Activated CD4-positive, alpha-beta T cell treated with anti-CD3 and anti-CD28 coated beads, Interleukin-2, amount 10 ng/mL, durations not matched to agents 24 days and 14 days (primary cell): Measurements from ENCODE around the gene FLCN. TPM values are rescaled to one million over a fixed set of nuclear protein-coding genes. Genes with fewer than 3 reads are reported as not detected.

Experiments
- DNase-seq: peaks from one replicate; pipeline ENCODE4 v3.0.0; 2022
- H3K27ac Mint-ChIP-seq: one replicate; pipeline ENCODE4 v1.8.0; 2022; ENCODE audit warnings: mild to moderate bottlenecking, mixed read lengths
- H3K27me3 Mint-ChIP-seq: one replicate; pipeline ENCODE4 v1.8.0; 2022; ENCODE audit warnings: mixed read lengths
- H3K36me3 Mint-ChIP-seq: one replicate; pipeline ENCODE4 v1.8.0; 2022; ENCODE audit warnings: low read depth, mild to moderate bottlenecking, mixed read lengths
- H3K4me1 Mint-ChIP-seq: one replicate; pipeline ENCODE4 v1.8.0; 2021; ENCODE audit warnings: mixed read lengths
- H3K4me3 Mint-ChIP-seq: one replicate; pipeline ENCODE4 v1.8.0; 2022; ENCODE audit warnings: mild to moderate bottlenecking, moderate library complexity, mixed read lengths
- H3K9me3 Mint-ChIP-seq: one replicate; pipeline ENCODE4 v1.8.0; 2021; ENCODE audit warnings: mixed read lengths
- intact Hi-C: fragments of 100-400 bp; cut with micrococcal nuclease; formaldehyde crosslinking; loops from one replicate; pipeline ENCODE4 v1.15.1; 2023
- total RNA-seq: library from RNA; stranded (reverse); gene quantifications from 2 replicates; pipeline ENCODE4 v1.2.3, GENCODE V29; 2022

The FLCN gene
- total RNA-seq, 1 donor from 2014 or later: 34.1 TPM

GRCh38 chr17:17253406-17253805 lies 16.4 kb upstream of the FLCN start:
- Mint-ChIP-seq H3K27ac (no peak overlapping the region), H3K9me3 (no peaks in the 10 kb centered on the region)

DNA sequence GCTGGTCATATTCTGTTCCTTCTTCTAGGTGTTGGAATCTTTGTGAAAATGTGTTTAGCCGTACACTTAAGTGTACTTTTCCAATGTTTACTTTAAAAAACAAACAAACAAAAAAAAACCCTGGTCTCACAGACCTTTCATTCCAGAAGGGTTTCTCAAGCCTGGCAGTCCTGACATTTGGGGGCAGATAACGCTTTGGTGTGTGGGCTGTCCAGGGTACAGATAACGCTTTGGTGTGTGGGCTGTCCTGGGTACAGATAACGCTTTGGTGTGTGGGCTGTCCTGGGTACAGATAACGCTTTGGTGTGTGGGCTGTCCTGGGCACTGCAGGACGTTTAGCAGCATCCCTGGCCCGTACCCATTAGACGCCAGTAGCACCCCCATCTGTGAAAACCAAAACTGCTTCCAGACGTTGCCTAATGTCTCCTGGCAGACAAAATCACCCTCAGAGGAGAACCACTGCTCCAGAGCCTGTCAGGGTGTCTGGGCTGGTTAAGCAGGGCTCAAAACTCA lies 15.2 kb upstream of the FLCN start:
- Mint-ChIP-seq H3K36me3 (peaks cover 58% of the 10 kb centered on the region), H3K4me1 (no peaks in the 10 kb centered on the region), H3K27ac (no peak overlapping the region), H3K27me3 (no peaks in the 10 kb centered on the region), H3K4me3 (no peak overlapping the region), H3K9me3 (no peaks in the 10 kb centered on the region)
- DNase-seq: no peak
- intact Hi-C loops: no loop called here

More at GRCh38 chr17:17253406-17253805, 16.4 kb upstream of the FLCN start:
- no peaks in the 10 kb centered on the region for H3K4me1 Mint-ChIP-seq
- no peak for DNase-seq
- H3K4me3 Mint-ChIP-seq: no peak overlapping the region
- no peaks in the 10 kb centered on the region for H3K27me3 Mint-ChIP-seq
- H3K36me3 Mint-ChIP-seq: peaks cover 56% of the 10 kb centered on the region
- intact Hi-C loops: no loop called here

GRCh38 chr17:17246879-17247278 lies 9.9 kb upstream of the FLCN start:
- peaks cover 38% of the 10 kb centered on the region for H3K36me3 Mint-ChIP-seq
- no peaks in the 10 kb centered on the region for H3K4me1 Mint-ChIP-seq
- no peak for DNase-seq
- H3K4me3 Mint-ChIP-seq: no peak overlapping the region
- no peaks in the 10 kb centered on the region for H3K27me3 Mint-ChIP-seq
- peak overlapping the region; percentile 20 for H3K27ac Mint-ChIP-seq
- no peaks in the 10 kb centered on the region for H3K9me3 Mint-ChIP-seq
- intact Hi-C loops: no loop called here

DNA sequence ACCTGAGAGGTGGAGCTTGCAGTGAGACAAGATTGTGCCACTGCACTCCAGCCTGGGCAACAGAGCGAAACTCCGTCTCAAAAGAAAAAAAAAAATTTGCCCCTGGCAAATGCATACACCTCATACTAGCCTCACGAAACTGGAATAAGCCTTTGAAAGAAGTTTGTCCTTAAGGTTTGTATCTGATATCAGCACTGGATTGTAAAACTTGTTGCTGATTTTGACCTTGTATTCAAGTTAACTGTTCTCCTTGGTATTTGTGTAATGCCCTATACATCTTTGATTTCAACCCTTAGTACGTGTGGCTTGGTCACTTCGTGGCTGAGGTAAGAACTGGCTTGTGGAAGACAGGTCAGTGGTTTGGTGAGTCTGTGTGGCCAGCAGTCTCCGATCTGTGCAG lies 6.2 kb upstream of the FLCN start:
- Mint-ChIP-seq H3K27ac (no peak overlapping the region), H3K4me3 (no peak overlapping the region), H3K9me3 (no peaks in the 10 kb centered on the region), H3K4me1 (peaks cover 8% of the 10 kb centered on the region), H3K27me3 (peaks cover 2% of the 10 kb centered on the region), H3K36me3 (peaks cover 20% of the 10 kb centered on the region)
- DNase-seq: no peak
- intact Hi-C loops: no loop called here

- Mint-ChIP-seq H3K36me3 (peaks cover 13% of the 10 kb centered on the region), H3K9me3 (no peaks in the 10 kb centered on the region), H3K4me1 (peaks cover 10% of the 10 kb centered on the region), H3K4me3 (no peak overlapping the region), H3K27me3 (peaks cover 2% of the 10 kb centered on the region), H3K27ac (no peak overlapping the region)
- no peak for DNase-seq
- intact Hi-C loops: no loop called here
These were observed 5.3 kb upstream of the FLCN start for GRCh38 chr17:17242246-17242645.

DNA sequence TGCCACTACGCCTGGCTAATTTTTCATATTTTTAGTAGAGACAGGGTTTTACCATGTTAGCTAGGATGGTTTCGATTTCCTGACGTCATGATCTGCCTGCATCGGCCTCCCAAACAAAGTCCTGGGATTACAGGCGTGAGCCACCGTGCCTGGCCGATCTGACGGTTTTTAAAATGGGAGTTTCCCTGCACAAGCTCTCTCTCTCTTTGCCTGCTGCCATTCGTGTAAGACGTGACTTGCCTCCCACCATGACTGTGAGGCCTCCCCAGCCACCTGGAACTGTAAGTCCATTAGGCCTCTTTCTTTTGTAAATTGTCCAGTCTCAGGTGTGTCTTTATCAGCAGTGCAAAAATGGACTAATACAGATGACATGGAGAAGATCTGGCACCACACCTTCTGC lies 4.7 kb upstream of the FLCN start:
- H3K36me3 Mint-ChIP-seq: peaks cover 7% of the 10 kb centered on the region
- H3K4me3 Mint-ChIP-seq: no peak overlapping the region
- no peak for DNase-seq
- no peak overlapping the region for H3K27ac Mint-ChIP-seq
- intact Hi-C loops: no loop called here
- peaks cover 11% of the 10 kb centered on the region for H3K4me1 Mint-ChIP-seq
- H3K27me3 Mint-ChIP-seq: peaks cover 2% of the 10 kb centered on the region
- no peaks in the 10 kb centered on the region for H3K9me3 Mint-ChIP-seq

DNA sequence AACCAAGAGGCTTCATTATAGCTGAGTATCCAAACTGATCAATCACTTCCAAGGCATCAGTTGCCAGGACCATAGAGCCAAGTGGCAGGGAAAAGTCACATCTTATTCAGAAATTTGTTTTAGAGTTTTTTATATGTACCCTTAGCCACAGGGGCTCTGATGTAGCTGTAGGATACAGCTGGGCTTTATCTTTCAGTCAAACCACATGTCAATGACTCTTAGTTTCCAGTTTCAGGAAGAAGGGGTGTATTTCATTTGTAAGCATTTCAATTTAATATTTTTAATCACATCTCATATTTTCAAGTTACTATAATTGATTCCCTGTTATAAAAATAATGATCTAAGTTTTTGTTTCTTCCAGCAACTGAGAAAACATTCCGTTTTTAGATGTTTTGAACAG lies 2.9 kb upstream of the FLCN start:
- DNase-seq: no peak
- H3K36me3 Mint-ChIP-seq: peaks cover 3% of the 10 kb centered on the region
- H3K27me3 Mint-ChIP-seq: peaks cover 2% of the 10 kb centered on the region
- peaks cover 26% of the 10 kb centered on the region for H3K4me1 Mint-ChIP-seq
- H3K27ac Mint-ChIP-seq: no peak overlapping the region
- H3K4me3 Mint-ChIP-seq: no peak overlapping the region
- intact Hi-C loops: loop anchor here (5.0 kb wide), 1 partner anchor 238 kb away; no protein-coding TSS in a partner anchor
- H3K9me3 Mint-ChIP-seq: no peaks in the 10 kb centered on the region

- H3K36me3 Mint-ChIP-seq: peaks cover 16% of the 10 kb centered on the region
- peaks cover 2% of the 10 kb centered on the region for H3K27me3 Mint-ChIP-seq
- intact Hi-C loops: loop anchor here (1.0 to 5.0 kb wide), 5 partner anchors 44 to 234 kb away; partner anchors contain the start of gene COPS3
These were observed 508 bp downstream of the FLCN start for GRCh38 chr17:17236295-17237025.

GRCh38 chr17:17235212-17236174 lies 1.5 kb downstream of the FLCN start:
- Mint-ChIP-seq H3K4me3 (peak overlapping the region; percentile 91), H3K27me3 (peaks cover 2% of the 10 kb centered on the region), H3K9me3 (no peaks in the 10 kb centered on the region), H3K36me3 (peaks cover 20% of the 10 kb centered on the region), H3K27ac (peak overlapping the region; percentile 60), H3K4me1 (peaks cover 26% of the 10 kb centered on the region)
- intact Hi-C loops: loop anchor here (2.0 to 5.0 kb wide), 3 partner anchors 45 to 233 kb away; partner anchors contain the start of gene COPS3
- DNase-seq: peak; percentile 64

More at GRCh38 chr17:17236295-17237025, 508 bp downstream of the FLCN start:
- peak overlapping the region; percentile 95 for H3K27ac Mint-ChIP-seq
- no peaks in the 10 kb centered on the region for H3K9me3 Mint-ChIP-seq
- H3K4me1 Mint-ChIP-seq: peaks cover 26% of the 10 kb centered on the region
- DNase-seq: peak; percentile 71
- H3K4me3 Mint-ChIP-seq: peak overlapping the region; percentile 91

DNA sequence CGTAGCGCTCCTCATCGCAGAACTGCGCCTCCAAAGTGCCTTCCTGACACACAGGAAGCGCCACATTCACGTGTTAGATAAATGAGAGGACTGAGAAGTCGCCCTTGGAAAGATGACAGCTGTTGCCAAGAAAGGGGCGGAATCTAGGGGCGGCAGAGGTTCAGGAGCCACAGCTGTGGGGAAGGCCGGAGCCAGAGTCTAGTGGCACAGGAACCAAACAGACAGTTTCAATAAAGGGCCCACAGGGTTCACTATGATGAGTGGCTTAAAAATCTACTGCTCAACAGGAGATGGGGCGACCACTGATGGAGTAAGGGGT lies 4.7 kb downstream of the FLCN start:
- no peak overlapping the region for H3K27ac Mint-ChIP-seq
- H3K4me1 Mint-ChIP-seq: peaks cover 18% of the 10 kb centered on the region
- intact Hi-C loops: no loop called here
- H3K9me3 Mint-ChIP-seq: no peaks in the 10 kb centered on the region
- no peaks in the 10 kb centered on the region for H3K27me3 Mint-ChIP-seq
- peaks cover 34% of the 10 kb centered on the region for H3K36me3 Mint-ChIP-seq
- DNase-seq: no peak
- no peak overlapping the region for H3K4me3 Mint-ChIP-seq

DNA sequence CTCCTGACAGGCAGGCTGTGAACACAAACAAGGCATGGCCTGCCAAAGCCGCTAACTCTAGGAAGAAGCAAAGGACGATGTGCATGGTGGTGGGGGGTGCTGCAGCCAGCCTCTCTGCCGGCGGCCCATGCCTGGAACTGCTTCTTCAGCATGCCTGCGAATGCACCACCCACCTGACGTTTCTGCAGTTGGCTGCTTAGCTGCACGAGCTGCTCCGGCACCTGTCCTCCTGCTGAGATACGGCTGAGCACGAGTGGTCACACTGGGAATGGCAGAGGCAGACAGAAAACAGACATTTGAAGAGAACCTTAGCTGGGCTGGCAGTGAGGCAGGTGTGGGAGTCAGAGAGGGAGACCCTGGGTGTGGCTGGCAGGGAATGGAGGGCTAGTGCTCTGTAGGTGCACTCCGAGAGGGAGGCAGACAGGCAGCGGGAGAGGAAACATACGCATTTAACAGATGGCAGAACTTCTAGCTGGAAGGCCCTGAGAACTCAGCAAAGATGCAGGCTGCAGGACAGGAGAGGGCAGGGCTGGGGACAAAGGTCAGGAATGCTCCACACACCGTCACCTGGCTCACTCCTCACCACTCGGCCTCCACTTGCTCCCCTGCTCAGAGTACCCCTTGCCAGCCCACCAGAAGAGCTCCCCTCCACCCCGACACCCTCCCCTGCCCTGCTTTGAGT lies 5.2 kb downstream of the FLCN start:
- Mint-ChIP-seq H3K27ac (no peak overlapping the region), H3K9me3 (no peaks in the 10 kb centered on the region), H3K4me1 (peaks cover 16% of the 10 kb centered on the region), H3K27me3 (no peaks in the 10 kb centered on the region), H3K36me3 (peaks cover 37% of the 10 kb centered on the region), H3K4me3 (no peak overlapping the region)
- DNase-seq: no peak
- intact Hi-C loops: no loop called here

DNA sequence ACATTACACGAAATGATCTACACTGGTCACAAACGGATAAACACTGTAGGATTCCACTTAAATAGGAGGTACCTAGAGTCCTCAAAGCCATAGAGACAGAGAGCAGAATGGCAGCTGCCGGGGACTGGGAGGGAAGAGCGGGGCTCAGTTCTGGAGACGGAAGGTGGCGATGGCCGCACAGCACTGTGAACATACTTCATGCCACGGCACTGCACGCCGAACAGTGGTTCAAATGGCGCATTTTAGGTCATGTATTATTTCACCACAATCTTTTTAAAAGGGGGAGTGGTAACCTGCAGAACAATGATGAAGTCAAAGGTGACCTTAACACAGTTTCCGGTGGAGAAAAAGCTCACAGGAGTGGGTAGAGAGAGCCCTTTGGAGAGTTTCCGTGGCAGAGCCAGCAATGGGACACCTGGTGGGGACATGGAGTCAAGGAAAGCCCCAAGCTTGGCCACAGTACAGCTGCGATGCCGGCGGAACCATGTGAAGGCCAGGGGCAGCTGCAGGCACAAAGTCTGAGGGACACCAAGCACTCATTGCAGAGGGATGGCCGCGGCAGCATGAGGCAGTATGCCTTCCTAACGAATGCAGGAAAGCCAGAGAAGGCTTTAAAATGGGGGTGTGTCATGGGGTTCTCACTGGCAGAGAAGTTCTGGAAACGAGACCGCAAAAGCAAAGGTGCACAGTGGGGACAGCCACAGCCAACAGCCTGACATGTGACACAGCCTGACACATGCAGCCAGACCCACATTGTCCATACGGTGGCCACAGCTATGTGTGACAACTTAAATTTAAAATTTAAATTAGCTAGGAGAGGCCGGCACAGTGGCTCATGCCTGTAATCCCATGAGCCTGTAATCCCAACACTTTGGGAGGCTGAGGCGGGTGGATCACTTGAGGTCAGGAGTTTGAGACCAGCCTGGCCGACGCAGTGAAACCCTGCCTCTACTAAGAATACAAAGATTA lies 7.3 kb downstream of the FLCN start:
- H3K9me3 Mint-ChIP-seq: no peaks in the 10 kb centered on the region
- no peak overlapping the region for H3K27ac Mint-ChIP-seq
- H3K4me3 Mint-ChIP-seq: no peak overlapping the region
- intact Hi-C loops: no loop called here
- H3K4me1 Mint-ChIP-seq: peaks cover 2% of the 10 kb centered on the region
- peaks cover 52% of the 10 kb centered on the region for H3K36me3 Mint-ChIP-seq
- no peak for DNase-seq
- H3K27me3 Mint-ChIP-seq: no peaks in the 10 kb centered on the region
